MCF 10A (cell line): ENCODE results near the gene KIAA0753. TPM values are rescaled to one million over a fixed set of nuclear protein-coding genes. Genes with fewer than 3 reads are reported as not detected.

ENCODE experiments used
- BruUV-seq: library from RNA; stranded (reverse); fragments of 400-500 nt; replicated peaks from 2 replicates; lab custom pipeline; 2021; lab: Mats Ljungman, UMichigan
- CTCF ChIA-PET: fragments of 300-600 bp; sonication (Branson Sonifier 250); formaldehyde crosslinking; extraction: SDS; loops from one replicate; lab custom pipeline; 2021; ENCODE audit warnings: antibody characterized with exemption, inconsistent platforms; lab: Yijun Ruan, JAX
- POLR2A ChIA-PET: fragments of 300-600, 350-650 bp; sonication (Branson Sonifier 250); formaldehyde crosslinking; extraction: SDS; loops from one replicate; lab custom pipeline; 2020; ENCODE audit warnings: antibody characterized with exemption, inconsistent platforms; lab: Yijun Ruan, JAX
- DNase-seq: peaks from one replicate; pipeline ENCODE4 v3.0.0-alpha.2; 2018; ENCODE audit not compliant: unreplicated experiment
- H3K27ac Mint-ChIP-seq: one replicate; pipeline ENCODE4 v1.8.0; 2022; ENCODE audit warnings: mild to moderate bottlenecking, low read depth, mixed read lengths; ENCODE audit not compliant: unreplicated experiment
- H3K27me3 Mint-ChIP-seq: one replicate; pipeline ENCODE4 v1.8.0; 2022; ENCODE audit warnings: mixed read lengths; ENCODE audit not compliant: insufficient read depth, unreplicated experiment
- H3K36me3 Mint-ChIP-seq: one replicate; pipeline ENCODE4 v1.8.0; 2022; ENCODE audit warnings: mild to moderate bottlenecking, moderate library complexity, mixed read lengths; ENCODE audit not compliant: insufficient read depth, unreplicated experiment
- H3K4me1 Mint-ChIP-seq: one replicate; pipeline ENCODE4 v1.8.0; 2022; ENCODE audit warnings: mixed read lengths; ENCODE audit not compliant: insufficient read depth, unreplicated experiment
- H3K4me3 Mint-ChIP-seq: one replicate; pipeline ENCODE4 v1.8.0; 2022; ENCODE audit warnings: mild to moderate bottlenecking, moderate library complexity, mixed read lengths; ENCODE audit not compliant: unreplicated experiment
- H3K9me3 Mint-ChIP-seq: one replicate; pipeline ENCODE4 v1.8.0; 2022; ENCODE audit warnings: mixed read lengths; ENCODE audit not compliant: unreplicated experiment
- CTCF ChIP-seq: fragments of 200-600 bp; IDR thresholded peaks from one replicate; pipeline ENCODE4 v1.8.0; 2022; ENCODE audit warnings: antibody characterized with exemption, mild to moderate bottlenecking; ENCODE audit not compliant: unreplicated experiment
- intact Hi-C: fragments of 100-400 bp; cut with micrococcal nuclease; formaldehyde crosslinking; loops from 2 replicates; pipeline ENCODE4 v1.14.1; 2022
- microRNA-seq: library from miRNA; unstranded; fragments of <30 nt; microRNA quantifications from one replicate; pipeline ENCODE4 v1.2.0, GENCODE V29; 2022
- total RNA-seq: library from RNA; stranded (reverse); gene quantifications from 2 replicates; pipeline ENCODE4 v1.2.3, GENCODE V29; 2022

Gene KIAA0753
- total RNA-seq, 1 experiment from 2014 or later: 22.8 TPM

GRCh38 chr17:6530324-6530920, 110.1 kb downstream of the KIAA0753 start:
- Mint-ChIP-seq H3K27me3 (no peaks in the 10 kb centered on the region), H3K36me3 (peaks cover 21% of the 10 kb centered on the region), H3K9me3 (no peaks in the 10 kb centered on the region), H3K27ac (no peak overlapping the region), H3K4me3 (no peak overlapping the region), H3K4me1 (no peaks in the 10 kb centered on the region)
- ChIA-PET CTCF (interaction anchor here (0.6 kb wide), 2 partner anchors 12 to 26 kb away, joined by 3 read pairs; no protein-coding TSS in a partner anchor), POLR2A (interaction anchor here (1.3 kb wide), 1 partner anchor 58 kb away, joined by 3 read pairs; no protein-coding TSS in a partner anchor)
- TF ChIP-seq CTCF: no peak
- no peak for DNase-seq
- intact Hi-C loops: no loop called here
- BruUV-seq: no TSS peak

GRCh38 chr17:6528557-6528956, 112.0 kb downstream of the KIAA0753 start:
- H3K4me1 Mint-ChIP-seq: peaks cover 17% of the 10 kb centered on the region
- DNase-seq: no peak
- peaks cover 19% of the 10 kb centered on the region for H3K36me3 Mint-ChIP-seq
- H3K9me3 Mint-ChIP-seq: no peaks in the 10 kb centered on the region
- ChIA-PET CTCF (no interaction called here), POLR2A (no interaction called here)
- no peaks in the 10 kb centered on the region for H3K27me3 Mint-ChIP-seq
- no TSS peak for BruUV-seq
- intact Hi-C loops: no loop called here
- H3K27ac Mint-ChIP-seq: no peak overlapping the region
- H3K4me3 Mint-ChIP-seq: no peak overlapping the region
- no peak for TF ChIP-seq CTCF

Small RNA genes lying within 50 kb of the gene (microRNA-seq; reads per million reads assigned to microRNA genes)
- gene MIR4520-1: not detected
- gene MIR4520-2: not detected

Other genes starting within 250 kb of the KIAA0753 start
- not detected in 2 replicates for gene AIPL1, start 205.6 kb downstream of the KIAA0753 start, total RNA-seq
- 11.0 and 21.7 TPM in 2 replicates for gene PIMREG, start 196.3 kb downstream of the KIAA0753 start, total RNA-seq
- gene PITPNM3, start 84.2 kb downstream of the KIAA0753 start, total RNA-seq: 22.8 and 30.6 TPM in 2 replicates
- gene TXNDC17, start 349 bp upstream of the KIAA0753 start, total RNA-seq: 137 and 146 TPM in 2 replicates
- gene MED31, start 10.9 kb upstream of the KIAA0753 start, total RNA-seq: 17.7 and 17.8 TPM in 2 replicates
- 1.4 and 1.7 TPM in 2 replicates for gene C17orf100, start 11.1 kb upstream of the KIAA0753 start, total RNA-seq
- gene SLC13A5, start 72.7 kb upstream of the KIAA0753 start, total RNA-seq: not detected in 2 replicates
- gene XAF1, start 115.3 kb upstream of the KIAA0753 start, total RNA-seq: not detected in 2 replicates
- gene FBXO39, start 135.5 kb upstream of the KIAA0753 start, total RNA-seq: 1.4 and 1.7 TPM in 2 replicates
- 0.27 TPM in 1 of 2 replicates, not detected in the other for gene TEKT1, start 191.0 kb upstream of the KIAA0753 start, total RNA-seq